ENCODE data around the gene FBXO47.

FBXO47 gene

DNA sequence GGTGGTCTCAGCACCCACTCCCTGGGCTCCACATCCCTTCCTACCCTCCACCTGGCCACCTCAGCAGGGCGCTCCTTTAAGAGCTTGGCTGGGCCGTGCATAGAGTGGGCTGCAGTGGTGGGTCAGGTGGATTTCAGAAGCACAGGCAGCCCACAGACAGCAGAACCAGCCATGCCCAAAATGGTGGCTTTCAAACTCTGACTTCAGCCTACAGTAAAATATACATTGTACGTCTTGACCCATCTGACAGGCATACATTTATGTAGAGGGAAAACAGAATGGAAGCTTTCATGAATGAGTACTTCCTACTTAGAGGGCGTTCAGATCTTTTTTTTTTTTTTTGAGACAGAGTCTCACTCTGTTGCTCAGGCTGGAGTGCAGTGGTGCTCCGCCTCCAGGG lies 67.8 kb downstream of the FBXO47 start:
- no peak for DNase-seq

DNA sequence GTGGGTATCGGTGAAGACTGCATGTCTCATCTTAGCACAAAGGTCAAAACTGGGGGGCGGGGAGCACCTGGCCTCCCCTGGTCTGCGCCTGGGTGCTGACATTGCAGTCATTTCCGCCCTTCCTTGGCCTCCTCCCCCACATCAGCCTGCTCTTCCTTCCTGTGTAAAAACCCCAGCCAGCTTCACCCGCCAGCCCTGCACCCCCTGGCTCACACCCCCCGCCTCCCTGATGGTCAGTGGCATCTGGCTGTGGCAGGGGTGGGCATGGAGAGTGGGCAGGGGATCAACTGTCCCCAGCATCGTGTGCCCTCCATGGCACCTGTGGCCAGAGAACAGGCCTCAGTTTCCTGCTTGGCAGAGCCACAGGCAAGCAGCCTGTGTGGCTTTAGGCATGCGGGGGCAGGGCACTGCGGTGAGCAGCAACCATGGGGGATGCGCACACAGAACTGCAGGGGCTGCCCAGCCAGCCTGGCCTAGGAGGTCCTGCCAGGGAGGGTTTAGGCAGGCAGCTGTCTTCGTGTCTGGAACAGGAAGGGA lies 68.3 kb downstream of the FBXO47 start:
- DNase-seq, result no peak

DNA sequence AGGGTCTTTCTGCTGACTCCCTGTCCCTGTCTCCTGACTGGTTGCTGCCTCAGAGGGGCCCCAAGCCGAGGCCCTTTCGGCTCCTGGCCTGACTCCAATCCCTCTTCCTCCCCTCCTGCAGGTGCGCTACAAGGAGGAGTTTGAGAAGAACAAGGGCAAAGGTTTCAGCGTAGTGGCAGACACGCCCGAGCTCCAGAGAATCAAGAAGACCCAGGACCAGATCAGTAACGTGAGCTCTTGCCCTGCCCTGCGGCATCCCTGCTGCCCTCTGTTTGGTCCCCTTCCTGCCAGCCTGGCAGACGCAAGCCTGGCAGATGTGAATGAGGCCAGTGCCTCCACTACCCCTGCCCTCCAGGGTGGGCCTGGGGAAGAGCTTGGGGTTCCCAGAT lies 68.9 kb downstream of the FBXO47 start:
- DNase-seq, result no peak

DNA sequence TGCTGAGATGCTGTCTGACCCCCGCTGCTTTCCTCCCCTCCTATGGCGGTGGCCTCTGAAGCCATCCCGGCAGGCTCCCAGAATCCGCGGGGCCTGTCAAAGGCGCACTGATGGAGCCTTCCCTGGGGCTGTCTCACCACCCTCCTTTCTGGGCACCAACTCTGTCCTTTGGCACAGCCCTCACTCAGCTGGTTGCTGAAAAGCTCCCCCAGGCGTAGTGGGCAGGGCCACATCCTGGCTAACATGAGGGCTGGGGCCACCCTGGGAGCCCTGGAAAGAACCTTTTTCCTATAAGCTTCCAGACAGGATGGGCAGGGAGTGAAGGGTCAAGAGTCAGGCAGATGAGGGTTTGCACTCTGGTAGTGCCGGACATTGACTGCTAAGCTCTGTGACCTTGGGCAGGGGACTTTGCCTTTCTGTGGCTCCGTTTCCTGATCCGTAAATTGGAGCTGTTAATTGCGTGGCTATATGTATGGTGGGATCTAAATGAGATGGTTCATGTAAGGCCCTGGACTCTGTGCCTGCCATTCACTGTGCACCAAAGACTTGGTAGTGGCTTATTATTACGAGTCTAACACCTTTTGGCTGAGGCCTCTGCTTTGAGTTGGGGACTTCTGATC lies 69.4 kb downstream of the FBXO47 start:
- DNase-seq, result no peak

DNA sequence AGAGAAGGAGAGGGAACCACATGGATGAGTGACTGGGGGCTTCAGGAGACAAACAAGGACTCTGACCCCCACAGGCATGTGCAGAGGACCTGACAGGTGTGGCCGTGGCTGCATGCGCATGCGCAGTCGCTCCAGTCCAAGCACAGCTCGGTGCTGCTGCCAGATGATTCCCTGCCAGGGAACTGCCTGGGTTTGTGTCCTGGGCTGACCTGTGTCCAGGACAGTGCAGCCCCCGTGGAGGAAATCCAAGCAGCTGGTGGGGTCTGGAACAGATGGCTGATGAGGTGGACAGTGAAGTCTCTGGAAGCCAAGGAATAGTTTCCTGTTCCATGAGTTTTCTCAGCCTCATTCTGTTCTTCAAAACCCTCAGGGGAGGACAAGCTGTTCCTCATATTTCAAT lies 70.0 kb downstream of the FBXO47 start:
- DNase-seq, result no peak

DNA sequence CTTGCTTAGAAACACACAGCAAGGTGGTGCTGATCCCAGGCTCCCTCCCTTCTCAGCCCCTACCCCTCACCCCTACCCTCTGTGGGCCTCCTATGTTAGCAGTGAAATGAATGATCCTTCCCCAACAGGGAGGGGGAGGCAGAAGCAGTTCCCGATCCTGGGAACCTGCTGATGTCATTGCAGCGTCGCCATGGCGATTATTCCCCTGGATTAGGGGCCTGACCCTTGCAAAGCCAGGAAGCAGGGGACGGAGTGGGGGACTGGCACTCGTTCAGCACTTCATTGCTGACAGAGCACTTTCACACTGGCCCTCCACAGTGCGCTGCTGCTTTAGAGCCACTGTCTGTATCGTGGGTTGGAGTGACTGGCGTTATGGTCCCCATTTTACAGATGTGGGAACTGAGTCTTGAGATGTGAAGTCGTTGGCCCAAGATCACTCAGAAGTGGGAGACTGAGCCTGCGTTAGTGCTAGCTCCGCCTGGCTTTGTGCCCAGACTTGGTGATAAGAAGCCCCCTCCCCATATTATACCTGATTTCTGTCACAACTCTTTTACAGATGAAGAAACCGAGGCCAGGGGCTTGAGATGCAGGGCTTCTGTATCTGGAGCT lies 70.8 kb downstream of the FBXO47 start:
- no peak for DNase-seq

DNA sequence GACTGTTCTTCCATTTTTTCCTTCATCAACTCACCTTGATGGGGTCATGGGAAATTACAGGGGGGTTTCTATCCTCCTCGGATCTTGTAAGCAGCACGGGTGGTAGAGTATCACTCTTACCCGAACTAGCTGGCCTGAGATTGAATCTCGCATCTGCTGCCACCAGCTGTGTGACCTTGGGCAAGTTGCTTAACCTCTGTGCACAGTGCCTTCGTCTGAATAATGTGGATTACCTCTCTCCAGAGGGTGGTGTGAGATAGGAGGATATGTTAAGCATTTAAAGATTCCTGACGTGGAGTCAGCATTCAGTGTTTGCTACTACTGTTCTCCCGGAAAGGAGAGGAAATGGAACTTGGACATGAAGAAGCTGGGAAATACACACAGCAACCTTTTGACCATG lies 72.9 kb downstream of the FBXO47 start:
- DNase-seq, result no peak

DNA sequence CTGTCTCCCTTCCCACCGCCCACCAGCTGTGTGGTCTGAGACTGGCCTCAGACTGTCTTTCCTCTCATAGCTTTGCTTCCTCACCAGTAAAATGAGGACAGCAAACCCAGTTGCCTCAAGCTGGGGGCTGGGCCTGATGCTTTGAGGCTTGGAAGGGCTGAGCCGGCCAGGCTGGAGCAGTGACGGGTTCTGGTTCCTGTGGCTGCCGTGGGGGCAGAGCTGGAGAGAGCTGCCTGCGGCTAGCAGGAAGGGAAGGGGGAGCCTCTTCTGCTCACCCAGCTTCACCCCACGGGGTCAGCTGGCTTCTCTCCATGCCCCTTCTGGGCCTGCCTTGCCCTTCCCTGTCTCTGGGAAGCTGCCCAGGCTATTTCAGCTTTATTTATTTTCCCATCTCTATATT lies 73.6 kb downstream of the FBXO47 start:
- no peak for DNase-seq

DNA sequence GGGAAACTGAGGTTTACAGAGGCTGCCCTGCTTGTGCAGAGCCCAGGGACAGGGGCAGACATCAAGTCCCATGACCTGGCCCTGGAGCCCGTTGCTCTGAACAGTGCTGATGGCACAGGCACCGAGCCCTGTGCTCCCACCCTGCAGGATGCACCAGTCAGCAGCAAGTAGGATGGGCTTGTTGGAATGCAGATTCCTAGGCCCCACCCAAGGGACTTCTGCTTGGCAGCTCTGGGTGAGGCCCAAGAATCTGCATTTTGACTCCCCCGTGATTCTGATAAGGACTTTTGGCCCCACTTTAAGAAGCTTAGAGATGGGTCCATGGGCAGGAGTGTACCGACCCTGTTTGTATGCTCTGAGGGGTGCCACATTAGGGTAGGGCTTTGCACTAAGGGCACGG lies 74.1 kb downstream of the FBXO47 start:
- no peak for DNase-seq

DNA sequence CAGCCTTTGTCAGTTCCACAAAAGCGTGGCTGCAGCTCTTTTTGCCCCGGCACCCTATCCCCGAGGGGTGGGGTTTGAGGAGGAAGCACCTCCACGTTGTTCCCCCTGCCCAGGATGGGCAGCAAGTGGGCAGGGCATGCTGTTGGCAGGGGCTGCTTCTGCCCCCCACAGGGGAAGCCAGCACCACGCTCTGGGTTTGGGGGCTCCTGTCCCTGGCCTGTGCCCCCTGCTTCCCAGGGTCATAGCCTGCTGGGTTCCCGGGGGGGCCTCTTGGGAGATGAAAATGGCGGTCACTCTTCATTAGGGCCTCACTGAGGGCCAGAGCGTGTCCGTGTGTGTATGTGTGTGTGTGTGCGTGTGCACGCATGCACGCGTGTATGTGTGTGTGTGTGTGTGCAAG lies 74.6 kb downstream of the FBXO47 start:
- DNase-seq, result no peak

DNA sequence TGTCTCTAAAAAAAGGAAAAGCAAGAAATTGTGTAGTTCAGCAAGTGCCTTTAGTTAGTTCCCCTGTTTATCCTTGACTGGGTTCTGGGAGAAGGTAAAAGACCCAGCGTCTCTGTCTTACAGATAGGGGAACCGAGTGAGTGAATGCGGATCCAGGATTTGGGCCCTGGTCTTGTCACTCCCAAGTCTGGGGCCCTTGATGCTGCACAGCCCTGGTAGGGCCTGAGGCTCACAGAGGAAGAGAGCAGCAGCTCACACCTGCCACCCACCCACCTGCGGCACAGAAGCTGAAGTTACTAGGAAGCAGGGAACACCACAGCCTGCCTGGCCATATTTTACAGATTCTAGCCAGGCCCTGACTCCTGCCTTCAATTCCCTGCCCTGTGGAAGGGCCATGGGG lies 75.1 kb downstream of the FBXO47 start:
- no peak for DNase-seq

DNA sequence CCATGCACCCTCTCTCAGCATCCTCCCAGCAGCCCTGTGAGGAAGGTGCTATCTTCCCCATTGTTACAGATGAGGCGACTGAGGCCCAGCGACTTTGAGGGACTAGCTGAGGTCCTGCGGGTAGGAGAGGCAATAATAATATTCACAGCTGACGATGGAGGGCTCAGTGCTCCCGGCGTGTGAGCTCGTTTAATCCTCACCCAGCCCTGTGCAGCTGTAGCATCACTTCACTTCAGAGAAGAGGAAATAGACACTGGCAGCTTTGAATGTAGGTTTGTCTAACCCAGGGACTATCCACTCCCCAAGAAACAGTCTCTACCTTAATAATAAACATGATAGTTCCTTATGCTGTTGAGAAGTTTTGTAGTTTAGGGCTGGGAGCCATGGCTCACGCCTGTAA lies 75.8 kb downstream of the FBXO47 start:
- DNase-seq, result peak in 1 of 2 experiments; percentile 33

DNA sequence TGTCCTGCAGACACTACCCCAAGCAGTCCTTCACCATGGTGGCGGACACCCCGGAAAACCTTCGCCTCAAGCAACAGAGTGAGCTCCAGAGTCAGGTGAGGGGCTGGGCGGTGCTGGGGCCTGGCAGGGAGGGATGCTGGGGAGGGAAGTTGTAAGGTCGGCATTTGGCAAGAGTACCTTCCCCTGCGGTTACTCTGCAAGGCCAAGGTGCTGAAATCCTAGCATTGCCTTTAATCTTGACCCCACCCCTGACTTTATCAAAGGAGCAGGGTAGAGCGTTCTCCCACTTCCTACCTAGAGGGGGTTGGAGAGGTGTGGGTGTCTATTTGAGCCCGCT lies 76.8 kb downstream of the FBXO47 start:
- DNase-seq, result no peak

DNA sequence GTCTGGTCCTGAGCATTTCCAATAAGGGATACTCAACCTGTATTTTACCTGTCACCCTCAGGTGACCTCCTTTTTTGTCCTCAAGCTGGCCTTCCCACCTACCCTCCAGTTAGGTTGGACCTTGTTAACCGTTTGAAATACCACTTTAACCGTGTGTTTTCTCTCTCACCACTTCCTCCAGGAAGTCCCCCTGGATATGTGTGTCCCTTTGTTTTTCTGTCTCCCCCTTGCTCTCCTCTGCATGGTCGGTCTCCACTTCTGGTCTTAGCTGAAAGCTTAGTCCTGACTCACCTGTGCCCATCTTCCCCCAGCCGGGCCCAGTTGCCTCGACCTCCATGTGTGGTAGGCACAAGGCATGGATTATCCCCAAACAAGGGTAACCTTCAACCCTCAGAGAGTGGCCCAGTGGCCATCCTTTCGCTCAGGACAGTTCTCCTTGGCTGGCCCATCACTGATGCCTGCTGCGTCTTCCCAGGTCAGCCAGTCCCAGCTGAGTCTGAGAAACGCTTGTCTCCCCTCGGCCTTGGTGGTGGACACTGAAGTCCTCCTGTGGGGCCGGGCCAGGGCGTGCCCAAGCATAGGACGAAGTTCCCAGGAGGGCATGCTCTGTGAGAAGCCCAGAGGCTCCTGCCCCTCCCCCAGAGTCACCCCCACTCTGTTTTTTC lies 77.3 kb downstream of the FBXO47 start:
- DNase-seq, result no peak

DNA sequence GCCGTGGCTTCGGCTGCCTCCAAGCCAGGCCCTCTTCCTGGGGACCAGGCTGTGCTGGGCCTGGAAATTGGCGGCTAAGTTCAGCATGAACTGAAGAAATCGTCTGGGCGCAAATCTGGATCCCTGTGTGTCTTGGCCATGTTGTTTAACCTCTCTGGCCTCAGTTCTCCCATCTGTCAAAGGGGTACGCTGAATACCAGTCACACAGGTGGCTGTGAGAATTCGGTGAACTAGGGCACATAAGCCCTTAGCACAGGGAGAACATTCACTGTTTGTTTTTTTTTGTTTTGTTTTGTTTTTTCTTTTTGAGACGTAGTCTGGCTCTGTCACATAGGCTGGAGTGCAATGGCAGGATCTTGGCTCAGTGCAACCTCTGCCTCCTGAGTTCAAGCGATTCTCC lies 78.4 kb downstream of the FBXO47 start:
- DNase-seq, result no peak

DNA sequence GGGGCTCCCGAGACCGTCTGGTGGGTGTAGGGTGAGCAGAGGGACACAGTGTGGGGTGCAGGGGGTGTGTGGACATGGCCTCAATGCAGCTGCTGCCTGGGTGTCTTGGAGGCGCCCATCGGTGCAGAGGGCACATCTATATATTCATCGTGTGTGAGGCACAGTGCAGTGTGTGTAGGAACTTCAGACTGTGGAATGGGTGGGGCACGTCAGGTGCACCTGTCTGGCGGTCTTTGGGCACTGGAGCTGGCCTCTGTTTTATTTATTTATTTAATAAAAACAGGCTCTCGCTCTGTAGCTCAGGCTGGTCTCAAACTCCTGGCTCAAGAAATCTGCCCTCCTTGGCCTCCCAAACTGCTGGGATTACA lies 80.6 kb downstream of the FBXO47 start:
- no peak for DNase-seq
